ENCODE data around the gene KIAA1549.
"Not testable (repeated sequence)": the region's sequence is repeated elsewhere in the genome, so short reads cannot be mapped to it uniquely, and the experiment has no call there.

Gene KIAA1549

GRCh38 chr7:138798836-138799235 lies 182.4 kb downstream of the KIAA1549 start:
- no peak overlapping the region for H3K4me3 ChIP-seq (ENCODE audit: control insufficient read depth, low read depth, low read length)
- no peak for DNase-seq (ENCODE audit: low read depth)
- no peak for TF ChIP-seq CTCF (IDR thresholded peaks at IDR 0.05; ENCODE audit: control insufficient read depth, insufficient read depth, low read depth, low read length, missing control alignments)

GRCh38 chr7:138797715-138798320 lies 183.4 kb downstream of the KIAA1549 start, which contains the start of the genes ATP6V0A4 and TMEM213:
TSS of gene ATP6V0A4 (minus strand) at chr7:138798196. CDS start at chr7:138771247, 26,949 bp downstream.
TSS of gene TMEM213 (plus strand) at chr7:138797994. CDS start at chr7:138798105, 111 bp downstream.
- no peak within 1 kb of the TSS for H3K4me3 ChIP-seq (ENCODE audit: control insufficient read depth, low read depth, low read length)
- no peak for TF ChIP-seq CTCF (IDR thresholded peaks at IDR 0.05; ENCODE audit: control insufficient read depth, insufficient read depth, low read depth, low read length, missing control alignments)
- no peak for DNase-seq (ENCODE audit: low read depth)

GRCh38 chr7:138797046-138797445 lies 184.1 kb downstream of the KIAA1549 start:
- not testable (repeated sequence) for H3K4me3 ChIP-seq (ENCODE audit: control insufficient read depth, low read depth, low read length); DNase-seq (ENCODE audit: low read depth)

GRCh38 chr7:138796038-138796615 lies 185.1 kb downstream of the KIAA1549 start:
- TF ChIP-seq CTCF (IDR thresholded peaks at IDR 0.05; ENCODE audit: control insufficient read depth, insufficient read depth, low read depth, low read length, missing control alignments): no peak
- no peak overlapping the region for H3K4me3 ChIP-seq (ENCODE audit: control insufficient read depth, low read depth, low read length)
- DNase-seq (ENCODE audit: low read depth): no peak

GRCh38 chr7:138785587-138786437 lies 195.4 kb downstream of the KIAA1549 start:
- peak overlapping the region; percentile 12 for H3K4me3 ChIP-seq (ENCODE audit: control insufficient read depth, low read depth, low read length)
- TF ChIP-seq CTCF (IDR thresholded peaks at IDR 0.05; ENCODE audit: control insufficient read depth, insufficient read depth, low read depth, low read length, missing control alignments): no peak
- no peak for DNase-seq (ENCODE audit: low read depth)

GRCh38 chr7:138784692-138785091 lies 196.5 kb downstream of the KIAA1549 start:
- no peak for TF ChIP-seq CTCF (IDR thresholded peaks at IDR 0.05; ENCODE audit: control insufficient read depth, insufficient read depth, low read depth, low read length, missing control alignments)
- no peak for DNase-seq (ENCODE audit: low read depth)
- H3K4me3 ChIP-seq (ENCODE audit: control insufficient read depth, low read depth, low read length): no peak overlapping the region

Measured in AG09309 (cell line).